ENCODE data around the gene LRRC49. TPM values are rescaled to one million over a fixed set of nuclear protein-coding genes. Genes with fewer than 3 reads are reported as not detected.
"Not testable (repeated sequence)": the region's sequence is repeated elsewhere in the genome, so short reads cannot be mapped to it uniquely, and the experiment has no call there.

LRRC49 gene
- total RNA-seq, 2 experiments from 2014 or later: 0.50 to 1.6 TPM

DNA sequence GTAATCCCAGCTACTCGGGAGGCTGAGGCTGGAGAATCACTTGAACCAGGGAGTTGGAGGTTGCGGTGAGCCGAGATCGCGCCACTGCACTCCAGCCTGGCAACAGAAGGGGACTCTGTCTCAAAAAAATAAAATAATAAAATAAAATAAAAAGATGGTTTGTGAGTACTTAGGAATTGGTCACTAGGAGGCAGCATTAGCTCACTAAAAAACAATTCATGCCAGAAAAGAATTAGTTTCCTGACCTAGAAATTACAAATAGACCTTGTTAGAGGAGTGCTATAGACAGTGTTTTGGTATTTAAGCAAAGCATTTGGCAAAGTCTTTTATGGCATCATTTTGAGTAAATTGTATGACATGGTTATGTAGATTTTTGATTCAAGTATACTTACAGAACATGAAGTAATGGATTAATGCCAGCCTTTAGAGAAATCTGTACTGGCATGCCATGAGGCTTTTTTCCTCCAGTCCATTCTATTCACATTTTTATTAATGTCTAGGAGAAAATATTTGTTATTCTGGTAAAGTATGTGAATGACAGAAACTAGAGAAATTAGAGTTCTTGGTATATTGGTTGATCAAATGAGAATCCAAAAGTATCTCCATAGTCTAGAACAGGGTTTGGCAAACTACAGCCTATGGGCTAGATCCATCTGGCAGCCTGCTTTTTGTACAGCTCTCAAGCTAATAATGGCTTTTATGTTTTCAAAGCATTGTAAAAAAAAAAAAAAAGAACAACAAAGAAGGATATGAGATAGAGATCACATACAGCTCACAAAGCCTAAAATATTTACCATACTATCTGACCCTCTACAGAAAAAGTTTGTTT is 81.6 kb downstream of the LRRC49 start:
- no peak for DNase-seq
- H3K27ac Mint-ChIP-seq: no peak overlapping the region
- H3K27me3 Mint-ChIP-seq: peaks cover 5% of the 10 kb centered on the region
- H3K4me3 Mint-ChIP-seq: no peak overlapping the region
- no peaks in the 10 kb centered on the region for H3K36me3 Mint-ChIP-seq
- H3K4me1 Mint-ChIP-seq: no peaks in the 10 kb centered on the region
- no peaks in the 10 kb centered on the region for H3K9me3 Mint-ChIP-seq

DNA sequence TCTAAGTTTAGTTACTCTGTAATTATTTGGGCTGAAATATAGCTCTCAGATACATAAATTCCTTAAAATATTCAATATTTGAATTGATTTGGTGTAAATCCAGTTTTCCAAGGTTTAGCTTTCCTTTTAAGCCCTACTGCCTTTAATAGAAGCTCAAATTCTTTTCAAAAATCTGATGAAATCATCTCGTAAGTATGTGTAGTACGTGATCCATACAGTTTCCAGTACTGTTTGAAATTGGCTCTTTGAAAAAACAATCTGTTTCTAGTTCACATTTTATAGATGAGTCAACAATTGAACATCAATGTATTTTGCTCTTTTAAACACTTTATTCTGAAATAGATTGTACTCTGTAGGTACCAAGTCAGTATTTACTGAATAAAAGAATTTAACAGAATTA is 84.2 kb downstream of the LRRC49 start:
- Mint-ChIP-seq H3K27me3 (peaks cover 7% of the 10 kb centered on the region), H3K4me3 (no peak overlapping the region), H3K4me1 (no peaks in the 10 kb centered on the region)

DNA sequence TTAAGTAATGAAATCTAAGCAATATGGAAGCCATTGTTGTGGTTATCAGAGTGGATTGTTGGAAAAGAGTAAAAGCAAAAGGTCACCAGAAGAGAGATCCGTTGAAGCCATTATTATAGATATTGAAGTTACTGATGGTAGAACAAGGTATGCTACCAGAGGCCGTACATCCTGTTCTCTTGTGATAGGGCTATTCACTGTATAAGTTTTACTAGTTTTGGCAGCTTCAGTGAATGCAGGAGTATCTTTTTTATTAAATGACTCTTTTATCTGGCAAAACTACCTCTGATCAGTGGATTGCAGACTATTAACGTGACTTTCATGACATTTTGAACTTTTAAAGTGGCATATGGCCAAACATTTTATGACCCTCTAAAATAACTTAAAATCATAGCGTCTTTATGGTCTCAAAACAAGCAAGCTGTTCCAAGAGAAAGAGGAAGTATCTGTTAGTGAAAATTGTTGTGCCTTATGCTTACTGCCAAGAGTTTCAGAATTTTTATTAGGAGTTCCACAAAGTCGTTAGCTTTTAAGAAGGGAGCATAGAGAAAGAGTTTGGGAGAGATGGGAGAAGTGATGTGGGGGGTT is 102.9 kb downstream of the LRRC49 start:
- Mint-ChIP-seq H3K4me3 (no peak overlapping the region), H3K36me3 (no peaks in the 10 kb centered on the region), H3K27ac (no peak overlapping the region), H3K27me3 (peaks cover 11% of the 10 kb centered on the region), H3K9me3 (peaks cover 14% of the 10 kb centered on the region), H3K4me1 (no peaks in the 10 kb centered on the region)
- no peak for DNase-seq

More for the DNA sequence above, 84.2 kb downstream of the LRRC49 start:
- no peaks in the 10 kb centered on the region for H3K36me3 Mint-ChIP-seq
- DNase-seq: no peak
- no peaks in the 10 kb centered on the region for H3K9me3 Mint-ChIP-seq
- no peak overlapping the region for H3K27ac Mint-ChIP-seq

DNA sequence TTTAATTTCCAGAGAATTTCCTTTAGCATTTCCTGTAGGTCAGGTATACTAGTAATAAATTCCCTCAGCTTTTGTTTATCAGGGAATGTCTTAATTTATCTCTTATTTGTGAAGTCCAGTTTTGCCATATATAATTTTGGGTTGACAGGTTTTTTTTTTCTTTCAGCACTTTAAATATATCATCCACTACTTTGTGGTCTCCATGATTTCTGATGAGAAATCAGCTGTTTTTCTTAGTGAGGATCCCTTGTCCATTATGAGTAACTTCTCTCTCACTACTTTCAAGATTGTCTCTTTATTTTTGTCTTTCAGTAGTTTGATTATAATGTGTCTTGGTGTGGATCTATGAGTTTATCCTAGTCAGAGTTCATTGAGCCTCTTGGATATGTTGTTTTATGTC is 105.7 kb downstream of the LRRC49 start:
- Mint-ChIP-seq H3K9me3 (peaks cover 10% of the 10 kb centered on the region), H3K27ac (no peak overlapping the region), H3K27me3 (peaks cover 18% of the 10 kb centered on the region), H3K36me3 (peaks cover 3% of the 10 kb centered on the region), H3K4me3 (no peak overlapping the region), H3K4me1 (no peaks in the 10 kb centered on the region)
- DNase-seq: no peak

DNA sequence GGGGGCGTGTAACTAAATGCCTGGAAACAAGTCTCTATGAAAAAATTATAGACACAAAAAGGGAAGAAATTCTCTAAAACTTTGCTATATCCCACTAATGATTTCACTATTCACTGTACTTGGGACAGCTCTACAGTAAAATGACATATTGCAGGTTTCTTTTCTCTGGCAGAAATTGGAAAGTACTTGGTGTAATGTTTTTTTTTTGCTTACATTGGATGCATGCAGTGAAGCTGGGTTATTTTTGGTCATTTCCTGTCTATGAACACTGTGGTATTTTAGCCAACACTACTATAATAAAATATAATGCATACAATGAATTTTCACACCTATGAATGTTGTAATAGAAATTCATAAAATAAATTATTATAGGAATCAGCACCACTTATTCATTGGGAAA is 109.7 kb downstream of the LRRC49 start:
- no peaks in the 10 kb centered on the region for H3K4me1 Mint-ChIP-seq
- DNase-seq: no peak
- peaks cover 10% of the 10 kb centered on the region for H3K9me3 Mint-ChIP-seq
- no peak overlapping the region for H3K4me3 Mint-ChIP-seq
- peaks cover 30% of the 10 kb centered on the region for H3K27me3 Mint-ChIP-seq
- H3K27ac Mint-ChIP-seq: no peak overlapping the region
- peaks cover 3% of the 10 kb centered on the region for H3K36me3 Mint-ChIP-seq

DNA sequence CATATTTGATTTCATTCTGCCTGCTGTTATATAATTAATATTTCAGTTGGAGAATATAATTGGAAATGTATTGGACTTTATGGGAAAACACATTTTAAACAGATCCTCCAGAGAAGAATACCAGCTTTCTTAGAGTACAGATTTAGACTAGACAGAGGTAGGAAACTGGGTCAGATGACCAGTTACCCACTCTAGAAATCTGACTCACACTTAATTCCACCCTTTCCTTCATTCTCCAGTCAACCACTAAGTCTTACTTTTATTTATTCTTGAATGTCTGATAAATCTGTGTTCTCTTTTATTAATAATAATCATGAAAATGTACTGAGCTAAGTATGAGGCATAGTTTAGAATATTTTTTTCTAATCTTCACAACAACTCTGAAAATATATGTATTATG is 110.7 kb downstream of the LRRC49 start:
- Mint-ChIP-seq H3K27ac (no peak overlapping the region), H3K4me3 (no peak overlapping the region), H3K36me3 (peaks cover 3% of the 10 kb centered on the region), H3K9me3 (peaks cover 10% of the 10 kb centered on the region), H3K27me3 (peaks cover 27% of the 10 kb centered on the region), H3K4me1 (no peaks in the 10 kb centered on the region)
- no peak for DNase-seq

DNA sequence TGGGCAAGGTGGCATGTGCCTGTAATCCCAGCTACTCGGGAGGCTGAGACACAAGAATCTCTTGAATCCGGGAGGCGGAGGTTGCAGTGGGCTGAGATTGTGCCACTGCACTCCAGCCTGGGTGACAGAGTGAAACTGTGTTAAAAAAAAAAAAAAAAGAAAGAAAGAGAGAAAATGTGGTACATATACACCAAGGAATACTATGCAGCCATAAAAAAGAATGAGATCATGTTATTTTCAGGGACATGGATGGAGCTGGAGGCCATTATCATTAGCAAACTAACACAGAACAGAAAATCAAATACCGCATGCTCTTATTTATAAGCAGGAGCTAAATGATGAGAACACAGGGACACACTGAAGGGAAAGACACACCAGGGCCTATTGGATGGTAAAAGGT is 111.9 kb downstream of the LRRC49 start:
- not testable (repeated sequence) for H3K36me3 Mint-ChIP-seq, H3K27ac Mint-ChIP-seq, DNase-seq, H3K9me3 Mint-ChIP-seq, H3K4me1 Mint-ChIP-seq, H3K4me3 Mint-ChIP-seq
- H3K27me3 Mint-ChIP-seq: peaks cover 23% of the 10 kb centered on the region

DNA sequence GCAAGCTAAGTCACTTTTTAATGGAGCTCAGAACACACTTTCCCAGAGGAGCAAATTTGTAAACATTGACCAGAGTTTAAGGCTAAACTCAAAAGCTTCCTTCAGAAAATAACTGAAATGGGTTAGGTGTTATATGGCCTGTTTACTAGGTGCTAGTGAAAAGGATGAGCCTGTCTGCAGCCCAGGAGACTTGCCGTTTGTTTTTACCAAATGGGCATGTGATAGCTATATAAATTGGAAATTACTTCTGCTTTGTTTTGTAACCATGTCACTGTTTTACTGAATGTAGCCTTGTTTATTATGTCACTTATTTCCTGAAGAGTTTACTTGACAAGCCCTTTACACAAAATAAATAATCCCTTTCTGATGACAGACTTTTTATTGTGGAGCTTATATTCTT is 113.3 kb downstream of the LRRC49 start:
- Mint-ChIP-seq H3K4me1 (no peaks in the 10 kb centered on the region), H3K9me3 (no peaks in the 10 kb centered on the region), H3K4me3 (no peak overlapping the region), H3K27me3 (peaks cover 29% of the 10 kb centered on the region), H3K36me3 (peaks cover 3% of the 10 kb centered on the region), H3K27ac (no peak overlapping the region)
- no peak for DNase-seq

DNA sequence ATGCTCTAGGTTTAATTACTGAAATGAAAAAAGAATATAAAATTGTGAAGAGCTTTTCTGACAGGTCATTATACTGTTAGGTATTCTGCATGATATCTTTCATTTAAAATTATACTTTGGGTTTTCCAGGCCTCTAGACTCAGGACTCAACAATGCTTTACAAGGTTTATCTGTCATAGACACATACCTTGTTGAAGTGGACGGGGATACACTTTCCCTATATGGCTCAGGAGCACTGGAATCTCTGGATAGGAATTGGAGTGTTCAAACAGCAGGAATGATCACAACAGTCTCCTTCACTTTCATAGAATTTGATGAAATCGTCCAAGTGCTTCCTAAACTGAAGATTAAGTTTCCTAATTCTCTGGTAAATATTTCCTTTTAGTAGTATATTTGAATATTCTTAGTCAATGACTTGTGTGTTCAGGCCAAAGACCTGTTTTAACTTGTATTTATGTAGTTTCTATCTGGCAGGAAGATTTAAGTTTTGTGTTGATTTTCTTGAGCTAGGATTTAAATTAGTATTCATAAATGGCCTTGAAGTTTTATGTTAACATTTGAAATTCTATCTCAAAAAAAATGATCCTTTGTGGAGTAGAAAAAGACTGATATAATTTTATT is 115.7 kb downstream of the LRRC49 start:
- no peak for DNase-seq
- Mint-ChIP-seq H3K4me1 (no peaks in the 10 kb centered on the region), H3K27ac (no peak overlapping the region), H3K36me3 (no peaks in the 10 kb centered on the region), H3K4me3 (no peak overlapping the region), H3K27me3 (peaks cover 31% of the 10 kb centered on the region), H3K9me3 (no peaks in the 10 kb centered on the region)

DNA sequence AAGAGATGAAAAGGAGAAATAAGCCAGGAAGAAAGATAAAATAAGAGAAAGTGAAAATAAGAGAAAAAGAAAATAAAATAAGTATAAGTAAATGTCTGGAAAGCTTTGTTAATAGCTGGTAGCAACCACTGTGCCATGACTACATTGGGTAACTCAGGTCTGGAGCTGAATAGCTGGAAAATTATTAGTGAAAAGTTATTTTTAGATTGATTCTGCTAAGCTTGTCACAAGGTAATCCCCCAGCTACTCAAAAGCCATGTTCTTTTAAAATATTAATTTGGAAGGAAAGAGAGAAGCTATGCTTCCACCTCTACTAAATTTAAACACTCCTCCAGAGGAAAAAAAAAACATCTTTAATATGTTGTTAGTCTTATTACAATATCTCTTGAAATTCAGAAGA is 117.8 kb downstream of the LRRC49 start:
- Mint-ChIP-seq H3K27ac (no peak overlapping the region), H3K4me3 (no peak overlapping the region), H3K36me3 (no peaks in the 10 kb centered on the region), H3K9me3 (no peaks in the 10 kb centered on the region), H3K27me3 (peaks cover 27% of the 10 kb centered on the region), H3K4me1 (no peaks in the 10 kb centered on the region)
- no peak for DNase-seq

DNA sequence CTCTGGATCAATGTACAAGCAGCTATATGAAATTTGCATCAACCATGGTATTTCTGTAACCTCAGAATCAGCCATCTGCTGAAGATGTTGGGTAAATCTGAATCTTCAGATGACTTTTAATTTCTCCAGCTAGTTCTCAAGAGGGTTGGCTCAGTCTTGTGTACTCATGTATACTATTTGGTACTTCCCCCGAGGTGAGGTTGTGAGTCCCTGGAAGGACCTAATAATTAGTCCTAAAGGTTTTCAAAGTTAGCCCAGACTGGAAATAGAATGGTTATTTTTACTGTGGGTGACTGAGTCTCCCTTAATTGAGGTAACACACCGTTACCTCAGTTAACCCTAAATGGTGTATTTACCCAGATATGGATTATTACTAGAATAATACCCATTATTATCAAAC is 118.4 kb downstream of the LRRC49 start:
- Mint-ChIP-seq H3K4me1 (no peaks in the 10 kb centered on the region), H3K36me3 (no peaks in the 10 kb centered on the region), H3K27me3 (peaks cover 27% of the 10 kb centered on the region), H3K4me3 (no peak overlapping the region), H3K27ac (no peak overlapping the region), H3K9me3 (no peaks in the 10 kb centered on the region)
- DNase-seq: no peak

DNA sequence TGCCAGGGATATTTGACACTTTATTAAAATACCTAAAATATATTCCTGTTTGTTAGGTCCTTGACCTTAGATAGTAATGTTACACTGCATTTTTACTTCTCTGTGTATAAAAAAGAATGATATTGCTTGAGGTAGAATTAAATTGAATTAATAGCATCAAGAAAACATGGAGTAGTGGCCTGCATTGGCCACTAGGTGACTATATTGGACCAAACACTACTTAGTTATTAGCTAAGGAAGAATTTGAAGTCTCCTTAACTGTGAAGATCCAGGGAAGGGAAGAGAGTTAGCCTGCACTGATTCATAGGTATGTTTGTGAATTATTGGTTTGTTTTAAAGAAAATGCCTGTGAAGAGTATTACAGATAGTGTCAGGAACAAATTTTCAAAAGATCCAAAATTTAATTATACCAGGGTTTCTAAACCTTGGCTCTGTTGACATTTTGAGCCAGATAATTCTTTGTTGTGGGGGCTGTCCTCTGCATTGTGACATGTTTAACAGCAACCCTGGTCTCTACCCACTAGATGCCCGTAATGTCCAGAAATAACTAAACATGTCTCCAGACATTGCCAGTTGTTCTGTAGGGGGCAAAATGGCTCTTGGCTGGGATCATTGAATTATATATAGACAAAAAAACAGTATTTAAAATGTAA is 119.0 kb downstream of the LRRC49 start:
- no peak overlapping the region for H3K27ac Mint-ChIP-seq
- no peaks in the 10 kb centered on the region for H3K4me1 Mint-ChIP-seq
- no peak overlapping the region for H3K4me3 Mint-ChIP-seq
- no peaks in the 10 kb centered on the region for H3K9me3 Mint-ChIP-seq
- DNase-seq: no peak
- H3K27me3 Mint-ChIP-seq: peaks cover 27% of the 10 kb centered on the region
- H3K36me3 Mint-ChIP-seq: no peaks in the 10 kb centered on the region

DNA sequence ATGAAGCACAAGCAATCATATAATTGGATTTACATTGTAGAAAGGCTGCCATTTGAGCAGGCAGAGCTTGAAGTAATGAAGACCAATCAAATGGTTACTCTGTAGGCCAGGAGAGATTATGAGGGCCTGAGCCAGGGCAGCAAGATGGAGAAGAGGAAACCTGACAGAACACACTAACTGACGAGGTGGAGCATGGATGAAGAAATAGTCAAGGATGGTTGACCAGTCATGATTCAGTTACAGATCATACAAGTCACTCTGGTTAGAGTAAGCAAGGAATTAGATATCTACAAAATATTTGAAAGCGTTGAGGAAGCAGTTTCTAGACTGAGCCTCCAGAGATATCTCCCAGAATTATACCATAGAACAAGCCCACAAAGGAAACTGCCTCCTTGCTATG is 120.8 kb downstream of the LRRC49 start:
- Mint-ChIP-seq H3K4me3 (no peak overlapping the region), H3K27ac (no peak overlapping the region), H3K4me1 (no peaks in the 10 kb centered on the region), H3K36me3 (no peaks in the 10 kb centered on the region), H3K27me3 (peaks cover 31% of the 10 kb centered on the region), H3K9me3 (no peaks in the 10 kb centered on the region)
- no peak for DNase-seq

DNA sequence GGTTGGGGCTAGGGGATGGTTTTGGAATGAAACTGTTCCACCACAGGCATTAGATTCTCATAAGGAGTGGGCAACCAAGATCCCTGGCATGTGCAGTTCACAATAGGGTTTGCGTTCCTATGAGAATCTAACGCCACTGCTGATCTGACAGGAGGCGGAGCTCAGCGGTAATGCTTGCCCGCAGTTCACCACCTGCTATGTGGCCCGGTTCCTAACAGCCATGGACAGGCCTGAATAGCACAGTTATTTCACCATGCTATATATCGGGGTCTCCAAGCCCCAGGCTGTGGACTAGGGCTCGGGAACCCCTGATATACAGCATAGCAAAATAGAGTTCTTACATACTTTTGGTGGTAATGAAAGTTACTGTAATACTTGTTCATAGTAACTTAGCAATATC is 122.7 kb downstream of the LRRC49 start:
- no peak for DNase-seq
- no peaks in the 10 kb centered on the region for H3K4me1 Mint-ChIP-seq
- H3K9me3 Mint-ChIP-seq: peaks cover 5% of the 10 kb centered on the region
- peaks cover 27% of the 10 kb centered on the region for H3K27me3 Mint-ChIP-seq
- no peak overlapping the region for H3K4me3 Mint-ChIP-seq
- no peak overlapping the region for H3K27ac Mint-ChIP-seq
- no peaks in the 10 kb centered on the region for H3K36me3 Mint-ChIP-seq

DNA sequence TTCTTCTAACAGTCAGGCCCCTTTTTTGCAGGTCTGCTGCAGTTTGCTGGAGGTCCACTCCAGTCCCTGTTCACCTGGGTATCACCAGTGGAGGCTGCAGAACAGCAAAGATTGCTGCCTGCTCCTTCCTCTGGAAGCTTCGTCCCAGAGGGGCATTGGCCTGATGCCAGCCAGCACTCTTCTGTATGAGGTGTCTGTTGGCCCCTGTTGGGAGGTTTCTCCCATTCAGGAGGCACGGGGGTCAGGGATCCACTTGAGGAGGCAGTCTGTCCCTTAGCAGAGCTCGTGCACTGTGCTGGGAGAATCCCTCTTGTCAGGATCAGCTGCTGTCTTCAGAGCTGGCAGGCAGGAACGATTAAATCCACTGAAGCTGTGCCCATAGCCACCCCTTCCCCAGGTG is 138.6 kb downstream of the LRRC49 start:
- DNase-seq, H3K4me1 Mint-ChIP-seq, H3K4me3 Mint-ChIP-seq, H3K36me3 Mint-ChIP-seq, H3K9me3 Mint-ChIP-seq, H3K27ac Mint-ChIP-seq: not testable (repeated sequence)
- peaks cover 13% of the 10 kb centered on the region for H3K27me3 Mint-ChIP-seq

Measured in activated naive CD8-positive, alpha-beta T cell treated with anti-CD3 and anti-CD28 coated beads for 36 hours (primary cell).